ENCODE measurements around the gene CDO1.
A peak's percentile ranks its signal among the peaks of the same experiment; 100 is the strongest.

Gene CDO1

GRCh38 chr5:115816226-115817081 lies at the start of gene CDO1:
CDO1 (minus strand) TSS chr5:115816659; CDS start chr5:115816397, 262 bp downstream.
- DNase-seq (ENCODE audit: extremely low read depth, low read depth): no peak
- TF ChIP-seq CTCF (IDR thresholded peaks at IDR 0.05; ENCODE audit: low read depth, low read length, missing control alignments): no peak
- H3K4me3 ChIP-seq (replicated peaks; ENCODE audit: low read depth, low read length): peak within 1 kb of the TSS; percentile 46

DNA sequence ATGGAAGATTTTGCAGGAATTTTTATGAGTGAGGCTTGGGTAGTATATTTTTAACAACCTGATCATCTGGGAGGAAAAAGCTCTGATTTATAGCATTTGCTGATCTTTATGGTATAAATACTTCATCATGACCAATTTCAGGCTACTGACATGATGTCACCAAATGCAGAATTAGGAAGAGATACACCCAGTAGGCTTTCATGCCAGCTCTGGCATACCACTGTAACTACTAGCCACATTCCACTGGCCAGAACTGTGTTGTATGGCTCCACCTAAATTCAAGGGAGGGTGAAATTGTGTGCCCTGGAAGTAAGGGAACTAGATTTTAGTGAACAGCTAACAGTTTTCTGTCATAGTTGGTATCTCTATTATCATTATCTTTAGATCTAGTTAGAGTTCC lies 42.9 kb upstream of the CDO1 start:
- H3K4me3 ChIP-seq (replicated peaks; ENCODE audit: low read depth, low read length): no peak overlapping the region
- no peak for DNase-seq (ENCODE audit: extremely low read depth, low read depth)
- no peak for TF ChIP-seq CTCF (IDR thresholded peaks at IDR 0.05; ENCODE audit: low read depth, low read length, missing control alignments)

GRCh38 chr5:115858396-115858795 lies 41.9 kb upstream of the CDO1 start:
- no peak for TF ChIP-seq CTCF (IDR thresholded peaks at IDR 0.05; ENCODE audit: low read depth, low read length, missing control alignments)
- no peak overlapping the region for H3K4me3 ChIP-seq (replicated peaks; ENCODE audit: low read depth, low read length)
- DNase-seq (ENCODE audit: extremely low read depth, low read depth): no peak

- no peak for TF ChIP-seq CTCF (IDR thresholded peaks at IDR 0.05; ENCODE audit: low read depth, low read length, missing control alignments)
- H3K4me3 ChIP-seq (replicated peaks; ENCODE audit: low read depth, low read length): no peak overlapping the region
- DNase-seq (ENCODE audit: extremely low read depth, low read depth): no peak
Measured at GRCh38 chr5:115857626-115858349, 41.3 kb upstream of the CDO1 start.

GRCh38 chr5:115857057-115857479 lies 40.6 kb upstream of the CDO1 start:
- no peak overlapping the region for H3K4me3 ChIP-seq (replicated peaks; ENCODE audit: low read depth, low read length)
- no peak for DNase-seq (ENCODE audit: extremely low read depth, low read depth)
- no peak for TF ChIP-seq CTCF (IDR thresholded peaks at IDR 0.05; ENCODE audit: low read depth, low read length, missing control alignments)

DNA sequence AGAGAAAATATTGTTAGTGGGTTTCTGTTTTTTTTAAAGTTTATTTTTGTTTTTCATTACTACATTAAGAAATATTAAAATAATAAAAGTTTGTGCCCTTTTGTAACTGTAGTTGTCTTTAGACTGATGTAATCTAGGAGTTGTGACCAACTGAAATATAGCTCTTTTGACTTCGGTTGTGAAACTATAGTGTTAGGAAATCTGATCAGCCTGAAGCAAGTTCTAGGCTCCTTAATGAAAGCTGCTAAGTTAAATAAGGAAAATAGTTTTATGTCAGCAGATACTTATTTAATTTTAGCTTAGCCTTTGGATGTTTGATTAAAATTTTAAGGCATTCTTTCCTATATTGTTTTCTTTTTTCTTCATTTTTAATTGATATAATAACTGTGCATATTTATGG lies 39.5 kb upstream of the CDO1 start:
- no peak for DNase-seq (ENCODE audit: extremely low read depth, low read depth)
- TF ChIP-seq CTCF (IDR thresholded peaks at IDR 0.05; ENCODE audit: low read depth, low read length, missing control alignments): no peak

More for the DNA sequence above, 39.5 kb upstream of the CDO1 start:
- no peak overlapping the region for H3K4me3 ChIP-seq (replicated peaks; ENCODE audit: low read depth, low read length)
